PC-3 (cell line): ENCODE measurements around the gene ANKRD23.

ENCODE experiments used
- EZH2 ChIP-seq: fragments of 300-600 bp; sonication (generic); IDR thresholded peaks from one replicate; pipeline ENCODE4 v1.6.1; 2017; ENCODE audit warnings: antibody characterized with exemption, mild to moderate bottlenecking, low read length; ENCODE audit not compliant: unreplicated experiment
- EZH2phosphoT487 ChIP-seq: fragments of 300-600 bp; sonication (generic); IDR thresholded peaks from 2 replicates; pipeline ENCODE4 v1.6.1; 2018; ENCODE audit warnings: mild to moderate bottlenecking, antibody characterized with exemption, low read length, borderline replicate concordance

DNA sequence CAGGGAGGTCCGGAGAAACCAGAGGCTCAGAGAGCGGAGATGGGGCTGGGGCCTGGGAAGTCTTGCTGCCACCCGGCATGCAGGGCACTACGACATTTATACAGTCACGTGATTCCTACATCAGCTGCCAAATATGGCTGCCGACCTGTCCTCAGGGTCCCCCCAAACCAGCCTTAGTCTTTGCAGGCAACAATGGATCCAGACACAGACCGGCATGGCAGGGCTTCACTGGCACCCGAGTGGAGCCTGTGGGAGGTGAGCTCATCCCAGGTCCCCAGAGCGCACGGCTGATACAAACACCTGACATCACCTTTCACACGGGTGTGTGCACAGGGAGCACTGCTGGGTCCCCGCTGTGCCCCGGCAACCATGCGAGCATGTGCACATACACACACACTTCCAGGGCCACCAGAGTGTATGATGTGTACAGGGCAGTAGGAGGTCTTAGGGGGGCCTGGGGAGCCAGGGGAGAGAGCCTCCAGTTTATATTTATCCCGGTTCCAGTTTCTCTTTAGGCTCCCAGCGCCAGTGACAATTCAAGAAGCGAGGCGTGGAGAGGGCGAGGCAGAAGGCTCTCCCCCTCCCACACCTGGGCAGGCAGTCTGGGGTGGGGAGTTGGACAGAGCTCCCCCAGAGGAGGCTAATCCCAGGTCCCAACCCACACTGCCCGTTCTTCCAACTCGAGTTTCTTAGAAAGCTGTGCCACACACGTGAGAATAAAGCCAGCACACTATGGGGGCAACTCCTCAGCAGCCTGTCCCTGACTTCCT lies 23.4 kb upstream of the ANKRD23 start:
- TF ChIP-seq EZH2phosphoT487 = no peak
- TF ChIP-seq EZH2 = no peak
